NCI-H82 treated with DMSO at 0.1 percent for 48 hours (cell line): ENCODE measurements around the gene GUCY1B1.

Experiments
- DNase-seq: peaks from one replicate; lab custom pipeline; 2025; ENCODE audit not compliant: unreplicated experiment; lab: John Stamatoyannopoulos, UW

The GUCY1B1 gene

GRCh38 chr4:155799116-155799793 is 40.4 kb downstream of the GUCY1B1 start:
- no peak for DNase-seq

DNA sequence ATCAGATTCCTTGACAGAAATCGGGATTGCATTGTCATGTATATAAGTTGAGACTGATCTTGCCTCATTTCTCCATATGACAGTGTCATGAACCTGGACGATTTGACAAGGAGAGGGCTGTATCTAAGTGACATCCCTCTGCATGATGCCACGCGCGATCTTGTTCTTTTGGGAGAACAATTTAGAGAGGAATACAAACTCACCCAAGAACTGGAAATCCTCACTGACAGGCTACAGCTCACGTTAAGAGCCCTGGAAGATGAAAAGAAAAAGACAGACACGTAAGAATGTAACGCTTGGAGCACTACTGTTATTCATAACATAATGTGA is 40.9 kb downstream of the GUCY1B1 start:
- no peak for DNase-seq

- no peak for DNase-seq
These were observed 42.0 kb downstream of the GUCY1B1 start for GRCh38 chr4:155800685-155801343.

DNA sequence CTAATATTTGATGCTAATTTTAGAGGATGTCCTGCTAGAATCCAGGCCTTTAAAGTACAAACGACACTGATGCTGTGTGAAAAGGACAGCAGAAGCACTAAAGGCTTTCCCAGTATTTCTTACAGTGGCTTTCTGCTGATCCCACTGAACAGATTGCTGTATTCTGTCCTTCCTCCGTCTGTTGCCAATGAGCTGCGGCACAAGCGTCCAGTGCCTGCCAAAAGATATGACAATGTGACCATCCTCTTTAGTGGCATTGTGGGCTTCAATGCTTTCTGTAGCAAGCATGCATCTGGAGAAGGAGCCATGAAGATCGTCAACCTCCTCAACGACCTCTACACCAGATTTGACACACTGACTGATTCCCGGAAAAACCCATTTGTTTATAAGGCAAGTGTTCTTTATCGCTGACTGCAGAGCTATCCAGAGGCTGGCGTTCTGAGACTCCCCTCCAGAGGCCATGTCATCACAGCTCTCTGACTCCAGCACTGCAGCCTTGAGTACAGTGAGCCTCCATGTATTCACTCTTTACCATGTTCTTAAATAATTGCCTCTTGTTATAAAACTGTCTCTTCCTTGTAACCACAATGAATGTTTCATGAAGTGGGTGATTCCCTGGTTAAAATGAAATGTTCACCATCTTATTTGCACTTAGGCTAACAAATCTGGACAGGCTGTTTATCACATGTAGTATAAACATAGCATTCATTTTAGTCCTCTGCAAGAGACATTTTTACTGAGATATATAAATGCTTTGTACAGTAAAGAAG is 43.6 kb downstream of the GUCY1B1 start:
- DNase-seq: no peak

GRCh38 chr4:155805016-155805415 is 46.2 kb downstream of the GUCY1B1 start:
- no peak for DNase-seq

DNA sequence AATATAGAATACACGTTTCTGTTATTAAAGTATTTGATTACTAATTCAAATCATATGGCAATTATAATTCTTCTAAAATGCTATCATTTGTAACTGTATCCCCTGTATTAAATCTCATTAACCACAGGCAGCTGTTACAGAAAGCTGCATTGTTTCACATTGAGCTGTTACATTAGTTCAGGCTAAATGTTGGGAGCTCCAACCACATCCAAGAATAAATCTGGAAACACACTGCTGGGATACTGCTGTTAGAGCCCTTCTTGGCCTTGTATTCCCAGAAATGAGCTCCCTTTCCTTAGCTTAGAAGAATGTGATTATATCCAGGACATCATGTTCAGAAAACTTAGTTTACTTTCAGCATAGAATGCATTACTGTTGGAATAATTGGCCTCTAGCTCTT is 48.2 kb downstream of the GUCY1B1 start:
- DNase-seq: peak; percentile 9

GRCh38 chr4:155809835-155810234 is 51.0 kb downstream of the GUCY1B1 start:
- peak; percentile 23 for DNase-seq

DNA sequence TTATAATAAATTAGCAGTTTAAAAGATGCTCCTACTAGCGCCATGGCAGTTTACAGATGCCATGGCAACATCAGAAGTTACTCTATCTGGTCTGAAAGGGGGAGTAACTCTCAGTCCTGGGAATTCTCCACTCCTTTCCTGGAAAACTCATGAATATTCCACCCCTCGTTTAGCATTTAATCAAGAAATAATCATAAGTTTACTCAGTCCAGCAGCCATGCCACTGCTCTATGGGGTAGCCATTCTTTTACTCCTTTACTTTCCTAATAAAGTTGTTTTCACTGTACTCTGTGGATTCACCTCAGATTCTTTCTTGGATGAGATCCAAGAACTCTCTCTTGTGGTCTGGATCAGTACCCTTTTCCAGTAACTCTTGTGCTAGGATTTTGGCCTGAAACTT is 52.3 kb downstream of the GUCY1B1 start:
- no peak for DNase-seq

DNA sequence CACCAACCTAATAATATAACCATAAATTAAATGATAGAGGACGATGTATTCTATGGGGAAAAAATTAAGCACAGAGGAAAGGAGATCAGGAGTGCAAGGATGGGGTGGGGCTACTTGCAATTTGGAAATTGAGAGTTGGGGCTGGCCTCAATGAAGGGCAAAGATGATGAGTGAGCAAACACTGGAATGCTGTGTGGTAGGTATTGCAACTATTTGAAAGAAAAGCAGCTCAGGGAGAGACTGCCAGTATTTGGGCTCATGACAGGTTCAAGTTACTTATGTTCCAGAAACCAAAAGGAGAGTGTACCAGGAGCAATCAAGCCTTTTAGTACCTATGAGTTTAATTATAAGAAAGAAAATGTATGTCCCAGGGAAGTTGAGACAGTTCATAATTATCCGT is 59.8 kb downstream of the GUCY1B1 start:
- no peak for DNase-seq

DNA sequence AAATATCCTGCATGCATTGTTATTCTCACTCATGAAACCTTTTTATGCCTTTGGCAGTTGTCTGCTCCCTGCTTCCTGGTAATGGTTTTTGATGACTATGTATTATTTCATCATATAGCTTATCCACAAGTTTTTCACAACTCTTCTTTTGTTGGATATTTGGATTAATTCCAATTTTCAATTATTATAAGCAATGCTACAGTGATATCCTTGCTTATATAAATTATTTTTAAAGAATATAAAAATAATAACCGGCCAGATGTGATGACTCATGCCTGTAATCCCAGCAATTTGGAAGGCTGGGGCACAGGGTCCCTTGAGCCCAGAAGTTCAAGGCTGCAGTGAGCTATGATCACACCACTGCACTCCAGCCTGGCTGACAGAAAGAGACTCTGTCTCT is 60.2 kb downstream of the GUCY1B1 start:
- no peak for DNase-seq

- no peak for DNase-seq
These were observed 62.2 kb downstream of the GUCY1B1 start for GRCh38 chr4:155820887-155821518.

DNA sequence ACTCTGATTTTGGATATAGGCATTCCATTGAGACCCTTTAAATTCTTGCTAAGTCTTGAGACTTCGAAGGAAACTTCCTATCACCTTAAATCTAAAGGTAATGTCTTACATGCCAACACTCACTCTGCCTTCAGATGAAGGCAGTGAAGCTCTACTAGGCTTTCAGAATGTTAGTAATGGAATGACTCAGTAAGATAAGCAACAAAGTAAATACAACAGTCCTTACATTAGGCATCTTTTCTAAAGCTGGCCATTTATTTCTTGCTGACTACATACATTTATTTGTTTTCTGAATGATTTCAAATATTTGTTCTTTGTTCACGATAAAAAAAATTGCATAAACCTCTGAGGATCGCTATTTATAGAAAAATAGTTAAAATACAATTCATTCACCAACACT is 63.8 kb downstream of the GUCY1B1 start:
- no peak for DNase-seq

- no peak for DNase-seq
These were observed 69.8 kb downstream of the GUCY1B1 start for GRCh38 chr4:155828628-155829027.

GRCh38 chr4:155832664-155833063 is 73.8 kb downstream of the GUCY1B1 start:
- DNase-seq: no peak

- DNase-seq: no peak
These were observed 78.5 kb downstream of the GUCY1B1 start for GRCh38 chr4:155837203-155837796.

DNA sequence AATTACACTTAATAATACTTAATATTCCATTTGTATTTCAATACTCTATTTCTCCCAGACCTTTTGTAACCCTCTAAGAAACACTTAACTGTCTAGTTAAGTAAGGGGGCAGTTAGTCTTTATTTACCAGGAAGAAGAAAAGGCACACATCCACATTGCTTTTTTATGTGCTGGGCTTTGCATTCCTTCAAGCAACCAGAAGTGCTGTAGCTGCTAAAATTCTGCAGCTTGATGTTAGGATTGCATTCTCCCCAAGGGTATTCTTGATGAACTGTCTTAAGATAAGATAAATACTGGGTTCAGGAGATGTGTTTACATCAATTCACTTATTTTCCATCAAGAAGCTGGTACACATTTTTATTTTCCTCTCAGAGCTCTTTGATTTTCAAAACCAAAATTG is 83.3 kb downstream of the GUCY1B1 start:
- no peak for DNase-seq

GRCh38 chr4:155846929-155847328 is 88.1 kb downstream of the GUCY1B1 start:
- DNase-seq: no peak

GRCh38 chr4:155849042-155849441 is 90.2 kb downstream of the GUCY1B1 start:
- DNase-seq: no peak

DNA sequence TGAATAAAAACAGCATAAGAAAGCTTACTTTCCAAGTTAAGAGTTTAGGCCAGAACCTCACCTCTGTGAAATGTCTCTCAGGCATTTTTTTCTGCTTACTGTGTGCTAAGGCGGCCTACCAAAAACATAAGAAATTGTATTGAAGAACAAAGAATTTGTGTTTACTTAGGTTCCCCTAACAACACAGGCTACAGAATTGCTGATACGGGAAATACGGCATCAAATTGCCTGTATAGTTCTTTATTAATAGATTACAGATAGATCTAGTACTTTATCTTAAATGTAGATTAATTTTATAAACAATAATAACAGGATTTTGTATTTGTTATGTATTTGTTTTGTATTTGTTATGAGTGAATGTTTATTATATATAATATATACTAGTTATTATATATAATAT is 94.4 kb downstream of the GUCY1B1 start:
- DNase-seq: no peak

- DNase-seq: no peak
These were observed 95.9 kb downstream of the GUCY1B1 start for GRCh38 chr4:155854582-155855226.

- DNase-seq: no peak
These were observed 97.1 kb downstream of the GUCY1B1 start for GRCh38 chr4:155855897-155856296.
